ENCODE results near the gene MEGF11. TPM values are rescaled to one million over a fixed set of nuclear protein-coding genes. Genes with fewer than 3 reads are reported as not detected.

The MEGF11 gene
- total and polyA plus RNA-seq, 2 donors (not counting 1 experiment from before 2014, with no cell fraction given): under 0.01 TPM; not detected in 1

DNA sequence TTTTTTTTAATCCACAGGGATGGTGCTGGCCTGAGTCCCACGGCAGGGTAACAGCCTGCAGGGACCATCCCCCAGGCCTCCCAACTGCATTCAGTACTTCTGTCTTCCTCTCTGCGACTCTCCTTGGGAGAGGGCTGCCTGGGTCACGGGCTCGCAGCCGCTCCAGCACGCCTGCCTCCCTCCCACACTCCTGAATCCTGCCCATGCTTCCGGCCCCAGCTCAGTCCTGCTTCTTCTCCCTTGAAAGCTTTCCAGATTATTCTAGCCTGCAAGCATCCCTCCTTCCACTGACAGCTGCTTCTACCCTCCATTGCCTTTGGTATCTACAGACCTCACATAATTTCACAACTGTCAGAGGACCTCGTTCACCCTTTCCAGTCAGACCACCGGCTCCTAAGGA is 32.4 kb downstream of the MEGF11 start:
- no peaks in the 10 kb centered on the region for H3K4me1 ChIP-seq (ENCODE audit: control insufficient read depth, extremely low read depth, insufficient read depth, low read length)
- H3K9me3 ChIP-seq (ENCODE audit: control insufficient read depth, insufficient read depth, low read depth, low read length): no peaks in the 10 kb centered on the region
- H3K79me2 ChIP-seq (ENCODE audit: control insufficient read depth, insufficient read depth, low read length): no peaks in the 10 kb centered on the region
- no peak overlapping the region for H3K4me2 ChIP-seq (ENCODE audit: extremely low read depth, insufficient read depth, low read length)
- no peaks in the 10 kb centered on the region for H4K20me1 ChIP-seq (ENCODE audit: control insufficient read depth, extremely low read depth, insufficient read depth, low read length)
- H3K27ac ChIP-seq (ENCODE audit: insufficient read depth, low read length): no peak overlapping the region
- peak in 1 of 2 donors; percentile 3 for DNase-seq (ENCODE audit: low read depth in 2 of 2)
- peaks cover 2% of the 10 kb centered on the region for H3K27me3 ChIP-seq (ENCODE audit: control insufficient read depth, insufficient read depth, low read length)
- H3K9ac ChIP-seq (ENCODE audit: insufficient read depth, low read length): no peak overlapping the region
- no peak overlapping the region for H3K4me3 ChIP-seq (replicated peaks in 1 of 4; ENCODE audit: control extremely low read depth in 1 of 4, insufficient read depth in 1 of 4, low read depth in 3 of 4, low read length in 4 of 4)
- TF ChIP-seq EZH2 (IDR thresholded peaks at IDR 0.05; ENCODE audit: low read length, missing control alignments): peak; percentile 13
- TF ChIP-seq, protein P1, sequence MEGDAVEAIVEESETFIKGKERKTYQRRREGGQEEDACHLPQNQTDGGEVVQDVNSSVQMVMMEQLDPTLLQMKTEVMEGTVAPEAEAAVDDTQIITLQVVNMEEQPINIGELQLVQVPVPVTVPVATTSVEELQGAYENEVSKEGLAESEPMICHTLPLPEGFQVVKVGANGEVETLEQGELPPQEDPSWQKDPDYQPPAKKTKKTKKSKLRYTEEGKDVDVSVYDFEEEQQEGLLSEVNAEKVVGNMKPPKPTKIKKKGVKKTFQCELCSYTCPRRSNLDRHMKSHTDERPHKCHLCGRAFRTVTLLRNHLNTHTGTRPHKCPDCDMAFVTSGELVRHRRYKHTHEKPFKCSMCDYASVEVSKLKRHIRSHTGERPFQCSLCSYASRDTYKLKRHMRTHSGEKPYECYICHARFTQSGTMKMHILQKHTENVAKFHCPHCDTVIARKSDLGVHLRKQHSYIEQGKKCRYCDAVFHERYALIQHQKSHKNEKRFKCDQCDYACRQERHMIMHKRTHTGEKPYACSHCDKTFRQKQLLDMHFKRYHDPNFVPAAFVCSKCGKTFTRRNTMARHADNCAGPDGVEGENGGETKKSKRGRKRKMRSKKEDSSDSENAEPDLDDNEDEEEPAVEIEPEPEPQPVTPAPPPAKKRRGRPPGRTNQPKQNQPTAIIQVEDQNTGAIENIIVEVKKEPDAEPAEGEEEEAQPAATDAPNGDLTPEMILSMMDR (conservative IDR thresholded peaks at IDR 0.05 in 1 of 2, IDR thresholded peaks at IDR 0.05 in 1 of 2; ENCODE audit: low read depth in 1 of 2, low read length in 2 of 2): no peak
- H2AFZ ChIP-seq (ENCODE audit: low read length): no peak overlapping the region
- H3K36me3 ChIP-seq (ENCODE audit: control insufficient read depth, insufficient read depth, low read length): no peaks in the 10 kb centered on the region

DNA sequence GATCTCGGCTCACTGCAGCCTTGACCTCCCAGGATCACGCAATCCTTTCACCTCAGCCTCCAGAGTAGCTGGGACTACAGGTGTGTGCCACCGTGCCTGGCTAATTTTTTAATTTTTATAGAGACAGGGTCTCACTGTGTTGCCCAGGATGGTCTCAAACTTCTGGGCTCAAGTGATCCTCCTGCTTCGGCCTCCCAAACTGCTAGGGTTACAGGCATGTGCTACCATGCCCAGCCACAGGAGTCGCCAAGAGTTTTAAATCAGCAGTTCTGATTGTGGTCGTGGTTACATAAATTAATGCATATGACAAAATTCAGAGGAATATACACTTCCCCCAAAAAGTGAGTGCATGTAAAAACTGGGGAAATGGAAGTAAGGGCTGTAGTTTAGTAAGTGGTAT is 32.9 kb downstream of the MEGF11 start:
- H3K27ac ChIP-seq (ENCODE audit: insufficient read depth, low read length): no peak overlapping the region
- no peaks in the 10 kb centered on the region for H3K9me3 ChIP-seq (ENCODE audit: control insufficient read depth, insufficient read depth, low read depth, low read length)
- DNase-seq (ENCODE audit: low read depth in 2 of 2): no peak
- H3K4me1 ChIP-seq (ENCODE audit: control insufficient read depth, extremely low read depth, insufficient read depth, low read length): no peaks in the 10 kb centered on the region
- no peak overlapping the region for H3K9ac ChIP-seq (ENCODE audit: insufficient read depth, low read length)
- H3K36me3 ChIP-seq (ENCODE audit: control insufficient read depth, insufficient read depth, low read length): no peaks in the 10 kb centered on the region
- H3K4me2 ChIP-seq (ENCODE audit: extremely low read depth, insufficient read depth, low read length): no peak overlapping the region
- no peak overlapping the region for H2AFZ ChIP-seq (ENCODE audit: low read length)
- peaks cover 2% of the 10 kb centered on the region for H3K27me3 ChIP-seq (ENCODE audit: control insufficient read depth, insufficient read depth, low read length)
- no peak for TF ChIP-seq EZH2 (IDR thresholded peaks at IDR 0.05; ENCODE audit: low read length, missing control alignments)
- TF ChIP-seq, protein P1 (conservative IDR thresholded peaks at IDR 0.05 in 1 of 2, IDR thresholded peaks at IDR 0.05 in 1 of 2; ENCODE audit: low read depth in 1 of 2, low read length in 2 of 2): no peak
- H4K20me1 ChIP-seq (ENCODE audit: control insufficient read depth, extremely low read depth, insufficient read depth, low read length): no peaks in the 10 kb centered on the region
- H3K79me2 ChIP-seq (ENCODE audit: control insufficient read depth, insufficient read depth, low read length): no peaks in the 10 kb centered on the region
- H3K4me3 ChIP-seq (replicated peaks in 1 of 4; ENCODE audit: control extremely low read depth in 1 of 4, insufficient read depth in 1 of 4, low read depth in 3 of 4, low read length in 4 of 4): no peak overlapping the region

DNA sequence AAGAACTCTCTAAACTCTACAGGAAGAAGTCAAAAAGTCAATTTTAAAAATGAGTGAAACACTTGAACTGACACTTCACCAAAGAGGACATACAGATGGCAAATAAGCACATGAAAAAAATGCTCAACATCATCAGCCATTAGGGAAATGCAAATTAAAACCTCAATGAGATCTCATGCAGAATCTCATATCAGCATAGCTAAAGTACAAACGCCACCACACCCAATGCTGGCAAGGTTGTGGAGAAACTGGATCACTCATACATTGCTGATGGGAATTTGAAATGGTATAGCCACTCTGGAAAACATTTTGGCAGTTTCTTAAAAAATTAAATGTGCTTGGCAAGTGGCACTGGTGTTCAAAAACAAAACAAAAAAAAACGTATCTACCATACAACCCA is 34.2 kb downstream of the MEGF11 start:
- no peak overlapping the region for H3K9ac ChIP-seq (ENCODE audit: insufficient read depth, low read length)
- H3K4me1 ChIP-seq (ENCODE audit: control insufficient read depth, extremely low read depth, insufficient read depth, low read length): no peaks in the 10 kb centered on the region
- no peak overlapping the region for H3K4me3 ChIP-seq (replicated peaks in 1 of 4; ENCODE audit: control extremely low read depth in 1 of 4, insufficient read depth in 1 of 4, low read depth in 3 of 4, low read length in 4 of 4)
- no peak overlapping the region for H3K27ac ChIP-seq (ENCODE audit: insufficient read depth, low read length)
- TF ChIP-seq, protein P1 (conservative IDR thresholded peaks at IDR 0.05 in 1 of 2, IDR thresholded peaks at IDR 0.05 in 1 of 2; ENCODE audit: low read depth in 1 of 2, low read length in 2 of 2): no peak
- no peak for TF ChIP-seq EZH2 (IDR thresholded peaks at IDR 0.05; ENCODE audit: low read length, missing control alignments)
- H4K20me1 ChIP-seq (ENCODE audit: control insufficient read depth, extremely low read depth, insufficient read depth, low read length): no peaks in the 10 kb centered on the region
- no peak overlapping the region for H2AFZ ChIP-seq (ENCODE audit: low read length)
- H3K27me3 ChIP-seq (ENCODE audit: control insufficient read depth, insufficient read depth, low read length): peaks cover 4% of the 10 kb centered on the region
- H3K9me3 ChIP-seq (ENCODE audit: control insufficient read depth, insufficient read depth, low read depth, low read length): no peaks in the 10 kb centered on the region
- DNase-seq (ENCODE audit: low read depth in 2 of 2): no peak
- H3K36me3 ChIP-seq (ENCODE audit: control insufficient read depth, insufficient read depth, low read length): no peaks in the 10 kb centered on the region
- no peak overlapping the region for H3K4me2 ChIP-seq (ENCODE audit: extremely low read depth, insufficient read depth, low read length)
- no peaks in the 10 kb centered on the region for H3K79me2 ChIP-seq (ENCODE audit: control insufficient read depth, insufficient read depth, low read length)
